Fibroblast of lung (primary cell): ENCODE measurements around the gene TAS2R1.

Source experiments
- CTCF ChIP-seq, 2 donors: IDR thresholded peaks in 1 of 2; conservative IDR thresholded peaks in 1 of 2; 1 replicate in 1 of 2; 2 replicates in 1 of 2; pipeline ENCODE4 v1.5.1; 2011 to 2012; ENCODE audit warnings: low read length in 2 of 2, control low read depth in 1 of 2, inconsistent platforms in 1 of 2, low read depth in 1 of 2, mild to moderate bottlenecking in 1 of 2
- EZH2 ChIP-seq: IDR thresholded peaks from 2 replicates; pipeline ENCODE4 v1.5.1; 2012; ENCODE audit warnings: low read length, control low read depth, mild to moderate bottlenecking; ENCODE audit errors: missing control alignments

- TF ChIP-seq CTCF (conservative IDR thresholded peaks at IDR 0.05 in 1 of 2, IDR thresholded peaks at IDR 0.05 in 1 of 2; ENCODE audit: low read depth in 1 of 2, low read length in 2 of 2) (no peak), EZH2 (no peak)
These were observed 5.8 kb downstream of the TAS2R1 start for GRCh38 chr5:9624196-9624947.
